Stomach (tissue), 4 donors: ENCODE results near the gene TSPAN1.

Source experiments
- POLR2A ChIP-seq, 4 donors: fragments of 450-650 bp; IDR thresholded peaks; one replicate each; pipeline ENCODE4 v1.6.1; 2016; ENCODE audit warnings: antibody characterized with exemption in 4 of 4, control low read depth in 2 of 4, mild to moderate bottlenecking in 1 of 4, moderate library complexity in 1 of 4
- TF ChIP-seq, protein P1 (sequence below), 7 experiments: fragments of 450-650 bp in 4 of 7; fragments of 200-600 bp in 3 of 7; sonication (generic) in 3 of 7; IDR thresholded peaks; one replicate each; pipeline ENCODE4 v1.5.1; 2016 to 2019; ENCODE audit warnings: antibody characterized with exemption in 7 of 7, control low read depth in 2 of 7, mild to moderate bottlenecking in 1 of 7

DNA sequence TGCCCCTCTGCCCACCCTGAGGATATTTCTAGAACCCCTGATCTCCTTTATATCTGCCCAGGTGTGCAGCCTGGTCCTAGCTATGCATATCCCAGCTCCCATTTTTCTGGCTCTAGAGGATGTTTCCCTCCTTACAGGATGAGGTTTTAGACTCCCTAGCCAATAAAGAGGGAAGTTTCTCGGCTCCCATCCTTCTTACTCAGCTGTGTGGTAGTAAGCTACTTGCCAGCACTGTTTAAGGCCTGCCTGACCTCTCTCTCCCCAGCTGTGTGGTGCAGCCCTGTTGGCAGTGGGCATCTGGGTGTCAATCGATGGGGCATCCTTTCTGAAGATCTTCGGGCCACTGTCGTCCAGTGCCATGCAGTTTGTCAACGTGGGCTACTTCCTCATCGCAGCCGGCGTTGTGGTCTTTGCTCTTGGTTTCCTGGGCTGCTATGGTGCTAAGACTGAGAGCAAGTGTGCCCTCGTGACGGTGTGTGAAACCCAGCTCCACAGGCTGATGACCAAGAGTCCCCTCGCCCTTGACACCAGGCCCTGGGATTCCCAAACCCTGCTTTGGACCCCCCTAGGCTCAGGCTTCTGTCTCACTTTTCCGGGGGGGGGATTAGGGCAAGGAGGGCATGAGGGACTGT lies 9.2 kb downstream of the TSPAN1 start:
- TF ChIP-seq, protein P1, sequence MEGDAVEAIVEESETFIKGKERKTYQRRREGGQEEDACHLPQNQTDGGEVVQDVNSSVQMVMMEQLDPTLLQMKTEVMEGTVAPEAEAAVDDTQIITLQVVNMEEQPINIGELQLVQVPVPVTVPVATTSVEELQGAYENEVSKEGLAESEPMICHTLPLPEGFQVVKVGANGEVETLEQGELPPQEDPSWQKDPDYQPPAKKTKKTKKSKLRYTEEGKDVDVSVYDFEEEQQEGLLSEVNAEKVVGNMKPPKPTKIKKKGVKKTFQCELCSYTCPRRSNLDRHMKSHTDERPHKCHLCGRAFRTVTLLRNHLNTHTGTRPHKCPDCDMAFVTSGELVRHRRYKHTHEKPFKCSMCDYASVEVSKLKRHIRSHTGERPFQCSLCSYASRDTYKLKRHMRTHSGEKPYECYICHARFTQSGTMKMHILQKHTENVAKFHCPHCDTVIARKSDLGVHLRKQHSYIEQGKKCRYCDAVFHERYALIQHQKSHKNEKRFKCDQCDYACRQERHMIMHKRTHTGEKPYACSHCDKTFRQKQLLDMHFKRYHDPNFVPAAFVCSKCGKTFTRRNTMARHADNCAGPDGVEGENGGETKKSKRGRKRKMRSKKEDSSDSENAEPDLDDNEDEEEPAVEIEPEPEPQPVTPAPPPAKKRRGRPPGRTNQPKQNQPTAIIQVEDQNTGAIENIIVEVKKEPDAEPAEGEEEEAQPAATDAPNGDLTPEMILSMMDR (IDR thresholded peaks at IDR 0.05), result no peak
- no peak for TF ChIP-seq POLR2A (IDR thresholded peaks at IDR 0.05)
